GM12878 (cell line): ENCODE data around the gene RFX1.

Experiments
- CREM ChIP-seq: IDR thresholded peaks from 2 replicates; pipeline ENCODE4 v1.6.1; 2014; ENCODE audit warnings: antibody characterized with exemption, low read depth
- EZH2 ChIP-seq: IDR thresholded peaks from 2 replicates; pipeline ENCODE4 v1.6.1; 2012; ENCODE audit warnings: low read depth, mild to moderate bottlenecking, control low read depth, inconsistent platforms, low read length, borderline replicate concordance; ENCODE audit not compliant: control insufficient read depth
- SPI1 ChIP-seq: IDR thresholded peaks from 2 replicates; pipeline ENCODE4 v1.6.1; 2011; ENCODE audit warnings: low read depth, mild to moderate bottlenecking, low read length, moderate library complexity, borderline replicate concordance; ENCODE audit not compliant: insufficient read depth
- TF ChIP-seq, protein P1 (sequence below), 3 experiments: IDR thresholded peaks in 2 of 3; conservative IDR thresholded peaks in 1 of 3; 2 replicates each; pipeline ENCODE4 v1.5.1; 2011; ENCODE audit warnings: low read depth in 3 of 3, low read length in 3 of 3, mild to moderate bottlenecking in 3 of 3, control low read depth in 2 of 3, moderate library complexity in 2 of 3, inconsistent platforms in 1 of 3, mixed read lengths in 1 of 3; ENCODE audit not compliant: control insufficient read depth in 2 of 3, insufficient read depth in 1 of 3; ENCODE audit errors: extremely low read depth in 1 of 3
- TF ChIP-seq, protein P2 (sequence below): IDR thresholded peaks from 2 replicates; pipeline ENCODE4 v1.6.1; 2012; ENCODE audit warnings: low read length, inconsistent platforms

DNA sequence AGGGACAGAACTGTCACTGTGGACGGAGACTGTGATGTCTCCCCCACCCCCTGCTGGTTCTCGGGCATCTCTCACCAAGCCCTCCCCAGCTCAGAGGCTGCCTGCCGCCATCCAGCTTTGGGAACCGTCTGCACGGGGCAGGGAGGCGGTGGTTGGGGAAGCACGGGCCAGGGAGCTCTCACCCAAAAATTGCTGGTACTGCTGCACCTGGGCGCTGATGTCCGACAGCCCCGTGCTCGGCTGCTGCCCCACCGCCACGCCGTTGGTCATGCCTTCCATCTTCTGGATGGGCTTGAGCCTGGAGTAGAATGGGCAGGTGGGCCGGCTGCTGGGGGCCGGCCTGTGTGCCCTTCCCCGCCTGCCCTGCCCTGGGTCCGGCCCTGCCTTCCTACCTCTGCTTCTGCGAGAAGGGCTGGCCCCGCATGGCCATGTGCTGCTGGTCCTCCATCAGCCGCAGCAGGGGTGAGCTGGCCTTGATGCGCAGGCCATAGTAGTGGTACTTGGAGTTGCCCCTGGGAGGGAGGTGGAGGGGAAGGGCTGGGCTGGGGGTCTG is 37.7 kb downstream of the RFX1 start:
- TF ChIP-seq, protein P1, sequence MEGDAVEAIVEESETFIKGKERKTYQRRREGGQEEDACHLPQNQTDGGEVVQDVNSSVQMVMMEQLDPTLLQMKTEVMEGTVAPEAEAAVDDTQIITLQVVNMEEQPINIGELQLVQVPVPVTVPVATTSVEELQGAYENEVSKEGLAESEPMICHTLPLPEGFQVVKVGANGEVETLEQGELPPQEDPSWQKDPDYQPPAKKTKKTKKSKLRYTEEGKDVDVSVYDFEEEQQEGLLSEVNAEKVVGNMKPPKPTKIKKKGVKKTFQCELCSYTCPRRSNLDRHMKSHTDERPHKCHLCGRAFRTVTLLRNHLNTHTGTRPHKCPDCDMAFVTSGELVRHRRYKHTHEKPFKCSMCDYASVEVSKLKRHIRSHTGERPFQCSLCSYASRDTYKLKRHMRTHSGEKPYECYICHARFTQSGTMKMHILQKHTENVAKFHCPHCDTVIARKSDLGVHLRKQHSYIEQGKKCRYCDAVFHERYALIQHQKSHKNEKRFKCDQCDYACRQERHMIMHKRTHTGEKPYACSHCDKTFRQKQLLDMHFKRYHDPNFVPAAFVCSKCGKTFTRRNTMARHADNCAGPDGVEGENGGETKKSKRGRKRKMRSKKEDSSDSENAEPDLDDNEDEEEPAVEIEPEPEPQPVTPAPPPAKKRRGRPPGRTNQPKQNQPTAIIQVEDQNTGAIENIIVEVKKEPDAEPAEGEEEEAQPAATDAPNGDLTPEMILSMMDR (IDR thresholded peaks at IDR 0.05 in 2 of 3, conservative IDR thresholded peaks at IDR 0.05 in 1 of 3; ENCODE audit: control insufficient read depth in 2 of 3, extremely low read depth in 1 of 3, insufficient read depth in 1 of 3, low read depth in 3 of 3, low read length in 3 of 3) = no peak
- TF ChIP-seq SPI1 = no peak
- no peak for TF ChIP-seq CREM
- TF ChIP-seq EZH2 = no peak
- TF ChIP-seq, protein P2, sequence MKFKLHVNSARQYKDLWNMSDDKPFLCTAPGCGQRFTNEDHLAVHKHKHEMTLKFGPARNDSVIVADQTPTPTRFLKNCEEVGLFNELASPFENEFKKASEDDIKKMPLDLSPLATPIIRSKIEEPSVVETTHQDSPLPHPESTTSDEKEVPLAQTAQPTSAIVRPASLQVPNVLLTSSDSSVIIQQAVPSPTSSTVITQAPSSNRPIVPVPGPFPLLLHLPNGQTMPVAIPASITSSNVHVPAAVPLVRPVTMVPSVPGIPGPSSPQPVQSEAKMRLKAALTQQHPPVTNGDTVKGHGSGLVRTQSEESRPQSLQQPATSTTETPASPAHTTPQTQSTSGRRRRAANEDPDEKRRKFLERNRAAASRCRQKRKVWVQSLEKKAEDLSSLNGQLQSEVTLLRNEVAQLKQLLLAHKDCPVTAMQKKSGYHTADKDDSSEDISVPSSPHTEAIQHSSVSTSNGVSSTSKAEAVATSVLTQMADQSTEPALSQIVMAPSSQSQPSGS = no peak
